HG03025 (cell line): ENCODE results near the gene ANKRD50.
A peak's percentile ranks its signal among the peaks of the same experiment; 100 is the strongest.

Experiments
- ATAC-seq: cut with Tn5 transposase; IDR thresholded peaks from one replicate; pipeline ENCODE4 v1.9.1; 2021; ENCODE audit warnings: mild to moderate bottlenecking, moderate library complexity; ENCODE audit not compliant: unreplicated experiment, low FRiP score

ANKRD50 gene

GRCh38 chr4:124712372-124713184 lies at the start of gene ANKRD50:
ANKRD50 (minus strand) TSS chr4:124712732; CDS start chr4:124710511, 2,221 bp downstream.
- peak; percentile 81 for ATAC-seq

- ATAC-seq = no peak
Measured at GRCh38 chr4:124757126-124757525, 44.6 kb upstream of the ANKRD50 start.

GRCh38 chr4:124754681-124755080 lies 42.1 kb upstream of the ANKRD50 start:
- ATAC-seq = no peak

GRCh38 chr4:124753941-124754581 lies 41.5 kb upstream of the ANKRD50 start:
- ATAC-seq = no peak

- ATAC-seq = no peak
Measured at GRCh38 chr4:124749421-124749820, 36.9 kb upstream of the ANKRD50 start.

- no peak for ATAC-seq
Measured at GRCh38 chr4:124748965-124749364, 36.4 kb upstream of the ANKRD50 start.

GRCh38 chr4:124745985-124746801 lies 33.7 kb upstream of the ANKRD50 start:
- ATAC-seq = no peak

- no peak for ATAC-seq
Measured at GRCh38 chr4:124743711-124744110, 31.2 kb upstream of the ANKRD50 start.

- ATAC-seq = no peak
Measured at GRCh38 chr4:124740501-124740900, 28.0 kb upstream of the ANKRD50 start.

GRCh38 chr4:124738994-124739393 lies 26.5 kb upstream of the ANKRD50 start:
- ATAC-seq = no peak

GRCh38 chr4:124737619-124738018 lies 25.1 kb upstream of the ANKRD50 start:
- ATAC-seq = no peak

GRCh38 chr4:124736526-124736925 lies 24.0 kb upstream of the ANKRD50 start:
- ATAC-seq = no peak

- ATAC-seq = no peak
Measured at GRCh38 chr4:124727331-124727890, 14.9 kb upstream of the ANKRD50 start.

GRCh38 chr4:124726269-124726668 lies 13.7 kb upstream of the ANKRD50 start:
- no peak for ATAC-seq

GRCh38 chr4:124722071-124722470 lies 9.5 kb upstream of the ANKRD50 start:
- no peak for ATAC-seq

GRCh38 chr4:124717101-124717500 lies 4.6 kb upstream of the ANKRD50 start:
- ATAC-seq = no peak

- peak; percentile 24 for ATAC-seq
Measured at GRCh38 chr4:124713185-124713592, 657 bp upstream of the ANKRD50 start.

GRCh38 chr4:124711471-124712371 lies 811 bp downstream of the ANKRD50 start:
- ATAC-seq = peak; percentile 27

GRCh38 chr4:124710911-124711310 lies 1.6 kb downstream of the ANKRD50 start:
- ATAC-seq = no peak
